Pulmonary artery endothelial cell (primary cell): Measurements from ENCODE around the gene MRPL40. TPM values are rescaled to one million over a fixed set of nuclear protein-coding genes. Genes with fewer than 3 reads are reported as not detected.
A peak's percentile ranks its signal among the peaks of the same experiment; 100 is the strongest.

Source experiments
- DNase-seq: peaks from one replicate; pipeline ENCODE4 v3.0.0-alpha.2; 2011; ENCODE audit warnings: low read depth, low spot score
- total RNA-seq: library from RNA; depleted of rRNA; stranded (reverse); fragments of >200 nt; gene quantifications from 2 replicates; pipeline ENCODE4 v1.2.3, GENCODE V29; 2014

MRPL40 gene
- total RNA-seq, 1 donor from 2014 or later: 41.2 TPM

- no peak for DNase-seq
These were observed 29.2 kb downstream of the MRPL40 start for GRCh38 chr22:19461506-19461905.

GRCh38 chr22:19463008-19463407 is 30.7 kb downstream of the MRPL40 start:
- no peak for DNase-seq

GRCh38 chr22:19463491-19464469 is 31.4 kb downstream of the MRPL40 start:
- DNase-seq: no peak

GRCh38 chr22:19464546-19464945 is 32.2 kb downstream of the MRPL40 start:
- DNase-seq: no peak

- DNase-seq: no peak
These were observed 32.6 kb downstream of the MRPL40 start for GRCh38 chr22:19464975-19465374.

- DNase-seq: no peak
These were observed 33.9 kb downstream of the MRPL40 start for GRCh38 chr22:19466126-19466716.

- no peak for DNase-seq
These were observed 34.8 kb downstream of the MRPL40 start for GRCh38 chr22:19466848-19467752.

- DNase-seq: no peak
These were observed 35.6 kb downstream of the MRPL40 start for GRCh38 chr22:19467912-19468311.

- no peak for DNase-seq
These were observed 37.1 kb downstream of the MRPL40 start for GRCh38 chr22:19469421-19469820.

GRCh38 chr22:19470010-19470409 is 37.7 kb downstream of the MRPL40 start:
- DNase-seq: no peak

GRCh38 chr22:19471572-19471971 is 39.2 kb downstream of the MRPL40 start:
- no peak for DNase-seq

- no peak for DNase-seq
These were observed 39.9 kb downstream of the MRPL40 start for GRCh38 chr22:19472233-19472632.

- DNase-seq: no peak
These were observed 41.2 kb downstream of the MRPL40 start for GRCh38 chr22:19473578-19473977.

- DNase-seq: no peak
These were observed 43.7 kb downstream of the MRPL40 start for GRCh38 chr22:19476023-19476422.

GRCh38 chr22:19477321-19478044 is 45.1 kb downstream of the MRPL40 start:
- no peak for DNase-seq

GRCh38 chr22:19478045-19478900 is 45.9 kb downstream of the MRPL40 start:
- no peak for DNase-seq

GRCh38 chr22:19478901-19479354 is 46.6 kb downstream of the MRPL40 start, which contains the start of gene UFD1:
Gene UFD1 (minus strand): TSS chr22:19479193. CDS start chr22:19479085, 108 bp downstream.
- peak; percentile 15 for DNase-seq

GRCh38 chr22:19479355-19480172 is 47.2 kb downstream of the MRPL40 start, which contains the start of gene CDC45:
Gene CDC45 (plus strand): TSS chr22:19479920. CDS start chr22:19479969, 49 bp downstream.
- peak; percentile 96 for DNase-seq

GRCh38 chr22:19480173-19480568 is 47.8 kb downstream of the MRPL40 start:
- no peak for DNase-seq
